CD14-positive monocyte (primary cell): ENCODE data around the gene BPNT1. TPM values are rescaled to one million over a fixed set of nuclear protein-coding genes. Genes with fewer than 3 reads are reported as not detected.

Source experiments
- DNase-seq, 3 donors: peaks; one replicate each; pipeline ENCODE4 v3.0.0-alpha.2; 2011 to 2022
- H2AFZ ChIP-seq: 2 replicates; pipeline ENCODE4 v1.6.0; 2012; ENCODE audit warnings: mild to moderate bottlenecking, low read depth, low read length, inconsistent platforms; ENCODE audit not compliant: insufficient read depth, poor library complexity, severe bottlenecking
- H3K27ac ChIP-seq, 2 donors: 1 replicate in 1 of 2; 2 replicates in 1 of 2; pipeline ENCODE4 v1.5.1; 2012 to 2013; ENCODE audit warnings: low read length in 2 of 2, control low read depth in 1 of 2, inconsistent platforms in 1 of 2, low read depth in 1 of 2, mild to moderate bottlenecking in 1 of 2
- H3K27me3 ChIP-seq, 2 donors: one replicate each; pipeline versions ENCODE4 v1.6.0 to v1.6.1; 2011 to 2013; ENCODE audit warnings: low read length in 2 of 2; ENCODE audit not compliant: control insufficient read depth in 2 of 2, insufficient read depth in 2 of 2
- H3K36me3 ChIP-seq, 2 donors: replicated peaks in 1 of 2; 1 replicate in 1 of 2; 2 replicates in 1 of 2; pipeline versions ENCODE4 v1.5.1 to v1.6.1; 2012 to 2013; ENCODE audit warnings: low read length in 2 of 2, control low read depth in 1 of 2, inconsistent platforms in 1 of 2, mild to moderate bottlenecking in 1 of 2; ENCODE audit not compliant: insufficient read depth in 2 of 2, control insufficient read depth in 1 of 2
- H3K4me1 ChIP-seq, 2 donors: 1 replicate in 1 of 2; 2 replicates in 1 of 2; pipeline versions ENCODE4 v1.5.1 to v1.6.1; 2012 to 2013; ENCODE audit warnings: low read length in 2 of 2, control low read depth in 1 of 2, inconsistent platforms in 1 of 2, mild to moderate bottlenecking in 1 of 2, moderate library complexity in 1 of 2; ENCODE audit not compliant: insufficient read depth in 2 of 2, control insufficient read depth in 1 of 2
- H3K4me2 ChIP-seq: replicated peaks from 2 replicates; pipeline ENCODE3; 2012; ENCODE audit warnings: low read length, moderate library complexity, mild to moderate bottlenecking; ENCODE audit not compliant: poor library complexity, severe bottlenecking; ENCODE audit errors: extremely low read depth
- H3K4me3 ChIP-seq, 3 experiments: fragments of 200-600 bp in 1 of 3; sonication (generic) in 1 of 3; replicated peaks in 1 of 3; 1 replicate in 2 of 3; 2 replicates in 1 of 3; pipeline ENCODE4 v1.5.1; 2011 to 2013; ENCODE audit warnings: low read length in 3 of 3, mild to moderate bottlenecking in 3 of 3, control low read depth in 2 of 3, low read depth in 2 of 3, inconsistent platforms in 1 of 3, moderate library complexity in 1 of 3
- H3K79me2 ChIP-seq: 2 replicates; pipeline ENCODE4 v1.6.0; 2012; ENCODE audit warnings: mild to moderate bottlenecking, control low read depth, inconsistent platforms, low read length, moderate library complexity; ENCODE audit not compliant: insufficient read depth
- H3K9ac ChIP-seq: 2 replicates; pipeline ENCODE4 v1.6.0; 2017; ENCODE audit warnings: low read length, mild to moderate bottlenecking; ENCODE audit not compliant: insufficient read depth, poor library complexity, severe bottlenecking
- H3K9me3 ChIP-seq, 2 donors: replicated peaks in 1 of 2; 1 replicate in 1 of 2; 2 replicates in 1 of 2; pipeline versions ENCODE4 v1.5.1 to v1.6.1; 2012 to 2013; ENCODE audit warnings: low read length in 2 of 2, control low read depth in 1 of 2; ENCODE audit not compliant: control insufficient read depth in 1 of 2, insufficient read depth in 1 of 2
- H4K20me1 ChIP-seq: 2 replicates; pipeline ENCODE4 v1.6.0; 2012; ENCODE audit warnings: mild to moderate bottlenecking, low read length, control low read depth, moderate library complexity; ENCODE audit not compliant: insufficient read depth
- H3K27ac Mint-ChIP-seq, 7 donors: one replicate each; pipeline ENCODE4 v1.8.0; 2020; ENCODE audit warnings: mild to moderate bottlenecking in 7 of 7, mixed read lengths in 7 of 7, moderate library complexity in 6 of 7, inconsistent platforms in 2 of 7
- H3K27me3 Mint-ChIP-seq, 3 donors: one replicate each; pipeline ENCODE4 v1.8.0; 2021 to 2022; ENCODE audit warnings: low read depth in 3 of 3, mild to moderate bottlenecking in 3 of 3, mixed read lengths in 3 of 3, moderate library complexity in 3 of 3, inconsistent platforms in 1 of 3
- H3K36me3 Mint-ChIP-seq, 2 donors: one replicate each; pipeline ENCODE4 v1.8.0; 2020; ENCODE audit warnings: mixed read lengths in 2 of 2, inconsistent platforms in 1 of 2, mild to moderate bottlenecking in 1 of 2
- H3K4me1 Mint-ChIP-seq: one replicate; pipeline ENCODE4 v1.8.0; 2020; ENCODE audit warnings: mild to moderate bottlenecking, mixed read lengths
- H3K4me3 Mint-ChIP-seq, 2 donors: one replicate each; pipeline ENCODE4 v1.8.0; 2020; ENCODE audit warnings: mild to moderate bottlenecking in 2 of 2, mixed read lengths in 2 of 2, moderate library complexity in 1 of 2
- H3K9me3 Mint-ChIP-seq, 7 donors: one replicate each; pipeline ENCODE4 v1.8.0; 2020 to 2022; ENCODE audit warnings: mixed read lengths in 7 of 7, mild to moderate bottlenecking in 6 of 7, moderate library complexity in 6 of 7, inconsistent platforms in 2 of 7
- WGBS: methylation state at CpG from one replicate; pipeline ENCODE4 v1.1.5; 2013; ENCODE audit warnings: missing lambda C conversion rate; ENCODE audit not compliant: insufficient coverage; 5-methylcytosine and 5-hydroxymethylcytosine counted together
- intact Hi-C, 2 donors: fragments of 100-400 bp; cut with micrococcal nuclease; formaldehyde crosslinking; loops; one replicate each; pipeline versions ENCODE4 v1.15.0 to v1.15.1; 2023
- polyA plus RNA-seq, 3 donors: library from polyadenylated mRNA; depleted of rRNA in 1 of 3; unstranded in 2 of 3; stranded (reverse) in 1 of 3; fragments of 300-500 nt in 2 of 3; fragments of >200 nt in 1 of 3; fragmentation: Illumina TruSeq in 2 of 3; gene quantifications; 1 replicate in 2 of 3; 2 replicates in 1 of 3; pipeline ENCODE4 v1.2.3, GENCODE V29; 2012 to 2021
- TF ChIP-seq, protein P1 (sequence below): fragments of 200-600 bp; IDR thresholded peaks from one replicate; pipeline ENCODE4 v1.8.0; 2022; ENCODE audit warnings: antibody characterized with exemption, mild to moderate bottlenecking

The BPNT1 gene
- polyA plus RNA-seq, 3 donors, result 5.8 to 10.1 (median 9.8) TPM

DNA sequence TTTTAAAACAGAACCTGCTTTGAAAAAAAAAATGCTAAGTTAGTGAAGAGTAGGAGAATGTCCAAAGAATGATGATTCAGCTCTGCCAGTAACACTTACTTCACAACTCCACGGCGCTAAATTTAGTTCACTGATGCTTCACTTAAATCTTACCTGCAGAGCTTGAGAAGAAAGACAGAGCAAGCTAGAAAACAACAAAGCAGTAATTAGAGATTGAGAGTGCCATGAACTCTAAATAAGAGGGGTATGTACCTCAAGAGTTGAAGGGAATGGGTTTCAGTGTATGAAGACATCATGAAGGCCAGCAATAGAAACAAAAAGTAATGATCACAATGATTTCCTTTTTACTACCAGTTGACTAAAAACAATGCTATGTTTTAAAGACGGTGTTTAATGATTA, 76.1 kb downstream of the BPNT1 start:
- Histone ChIP-seq H3K9ac (no peak overlapping the region), H3K4me2 (no peak overlapping the region), H3K36me3 (peaks cover 87 to 99% of the 10 kb centered on the region in 2 donors), H3K27ac (no peak overlapping the region), H3K27me3 (no peaks in the 10 kb centered on the region), H3K4me3 (no peak overlapping the region), H3K9me3 (no peaks in the 10 kb centered on the region), H3K4me1 (no peaks in the 10 kb centered on the region), H4K20me1 (no peaks in the 10 kb centered on the region), H3K79me2 (no peaks in the 10 kb centered on the region), H2AFZ (no peak overlapping the region)
- H3K27me3 Mint-ChIP-seq, result no peaks in the 10 kb centered on the region
- peaks cover 74 to 84% of the 10 kb centered on the region in 2 donors for H3K36me3 Mint-ChIP-seq
- H3K27ac Mint-ChIP-seq, result peak overlapping the region in 1 of 7 donors; percentile 13
- H3K4me1 Mint-ChIP-seq, result no peaks in the 10 kb centered on the region
- H3K9me3 Mint-ChIP-seq, result no peaks in the 10 kb centered on the region
- no peak for DNase-seq
- WGBS, result no CpG with 5 or more reads among the region's 3 CpGs
- no peak overlapping the region for H3K4me3 Mint-ChIP-seq
- intact Hi-C loops, result no loop called here
- TF ChIP-seq, protein P1, sequence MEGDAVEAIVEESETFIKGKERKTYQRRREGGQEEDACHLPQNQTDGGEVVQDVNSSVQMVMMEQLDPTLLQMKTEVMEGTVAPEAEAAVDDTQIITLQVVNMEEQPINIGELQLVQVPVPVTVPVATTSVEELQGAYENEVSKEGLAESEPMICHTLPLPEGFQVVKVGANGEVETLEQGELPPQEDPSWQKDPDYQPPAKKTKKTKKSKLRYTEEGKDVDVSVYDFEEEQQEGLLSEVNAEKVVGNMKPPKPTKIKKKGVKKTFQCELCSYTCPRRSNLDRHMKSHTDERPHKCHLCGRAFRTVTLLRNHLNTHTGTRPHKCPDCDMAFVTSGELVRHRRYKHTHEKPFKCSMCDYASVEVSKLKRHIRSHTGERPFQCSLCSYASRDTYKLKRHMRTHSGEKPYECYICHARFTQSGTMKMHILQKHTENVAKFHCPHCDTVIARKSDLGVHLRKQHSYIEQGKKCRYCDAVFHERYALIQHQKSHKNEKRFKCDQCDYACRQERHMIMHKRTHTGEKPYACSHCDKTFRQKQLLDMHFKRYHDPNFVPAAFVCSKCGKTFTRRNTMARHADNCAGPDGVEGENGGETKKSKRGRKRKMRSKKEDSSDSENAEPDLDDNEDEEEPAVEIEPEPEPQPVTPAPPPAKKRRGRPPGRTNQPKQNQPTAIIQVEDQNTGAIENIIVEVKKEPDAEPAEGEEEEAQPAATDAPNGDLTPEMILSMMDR, result no peak

DNA sequence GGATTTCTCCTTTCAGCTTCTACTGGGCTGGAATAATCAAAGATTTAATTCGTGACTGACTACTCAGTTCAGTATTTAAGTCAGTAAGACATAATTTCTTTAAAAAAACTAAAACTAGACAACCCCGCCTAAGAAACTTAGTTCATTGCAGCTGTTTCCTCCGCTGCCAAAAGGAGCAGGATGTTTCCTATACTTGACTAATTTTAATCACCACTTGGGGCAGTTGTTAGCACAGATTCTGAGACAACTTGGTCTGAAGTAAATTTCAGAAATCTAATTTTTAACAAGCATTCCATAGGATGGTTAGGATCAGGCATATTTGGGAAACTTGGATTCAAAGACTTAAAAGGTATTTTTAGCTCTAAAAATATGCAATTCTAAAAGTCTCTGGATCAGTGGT, 77.3 kb downstream of the BPNT1 start:
- peaks cover 73 to 85% of the 10 kb centered on the region in 2 donors for H3K36me3 Mint-ChIP-seq
- no peak for DNase-seq

More for the DNA sequence above, 77.3 kb downstream of the BPNT1 start:
- no peak overlapping the region for H3K4me3 ChIP-seq
- no peaks in the 10 kb centered on the region for H3K4me1 ChIP-seq
- H3K9me3 ChIP-seq, result no peaks in the 10 kb centered on the region
- H3K36me3 ChIP-seq, result peaks cover 82 to 98% of the 10 kb centered on the region in 2 donors
- Mint-ChIP-seq H3K27ac (no peak overlapping the region), H3K9me3 (no peaks in the 10 kb centered on the region), H3K4me3 (no peak overlapping the region), H3K4me1 (no peaks in the 10 kb centered on the region), H3K27me3 (no peaks in the 10 kb centered on the region)
- intact Hi-C loops, result no loop called here
- TF ChIP-seq, protein P1, result no peak
- H3K9ac ChIP-seq, result no peak overlapping the region
- no peak overlapping the region for H3K4me2 ChIP-seq
- H3K27me3 ChIP-seq, result no peaks in the 10 kb centered on the region
- no peaks in the 10 kb centered on the region for H3K79me2 ChIP-seq
- WGBS, result no CpG with 5 or more reads among the region's 3 CpGs
- H3K27ac ChIP-seq, result no peak overlapping the region
- no peaks in the 10 kb centered on the region for H4K20me1 ChIP-seq
- no peak overlapping the region for H2AFZ ChIP-seq
